ENCODE data around the gene MCF2L. TPM values are rescaled to one million over a fixed set of nuclear protein-coding genes. Genes with fewer than 3 reads are reported as not detected.

Gene MCF2L
- total RNA-seq, 1 donor from 2014 or later, result 40.4 TPM

- Histone ChIP-seq H3F3A (ENCODE audit: low read depth) (peaks cover 4% of the 10 kb centered on the region), H3K4me1 (no peaks in the 10 kb centered on the region), H3K79me2 (ENCODE audit: low read depth) (no peaks in the 10 kb centered on the region), H3K27me3 (no peaks in the 10 kb centered on the region), H3K4me3 (no peak overlapping the region), H4K20me1 (ENCODE audit: low read depth) (peaks cover 4% of the 10 kb centered on the region), H3K9me3 (ENCODE audit: low read depth) (no peaks in the 10 kb centered on the region), H3K9ac (no peak overlapping the region), H3K36me3 (no peaks in the 10 kb centered on the region), H3K27ac (no peak overlapping the region), H2AFZ (replicated peaks) (no peak overlapping the region), H3K4me2 (no peak overlapping the region)
- peaks cover 6% of the 10 kb centered on the region for H3K27me3 Mint-ChIP-seq (ENCODE audit: insufficient read depth, low read depth)
- TF ChIP-seq CTCF (IDR thresholded peaks at IDR 0.05) (no peak), EZH2 (IDR thresholded peaks at IDR 0.05) (no peak), EZH2phosphoT487 (IDR thresholded peaks at IDR 0.05) (no peak)
- H3K27ac Mint-ChIP-seq, result no peak overlapping the region
- peaks cover 3% of the 10 kb centered on the region for H3K4me1 Mint-ChIP-seq
- peaks cover 21% of the 10 kb centered on the region for H3K36me3 Mint-ChIP-seq
- no peak for DNase-seq (ENCODE audit: low spot score)
- no peak overlapping the region for H3K4me3 Mint-ChIP-seq
- H3K9me3 Mint-ChIP-seq, result peaks cover 10% of the 10 kb centered on the region
Measured at GRCh38 chr13:113033054-113033850, 64.2 kb downstream of the MCF2L start.

- peaks cover 3% of the 10 kb centered on the region for H3K4me1 Mint-ChIP-seq
- H3K4me2 ChIP-seq, result no peak overlapping the region
- H3K36me3 ChIP-seq, result no peaks in the 10 kb centered on the region
- H3K27me3 Mint-ChIP-seq (ENCODE audit: insufficient read depth, low read depth), result peaks cover 6% of the 10 kb centered on the region
- DNase-seq (ENCODE audit: low spot score), result peak; percentile 61
- TF ChIP-seq EZH2phosphoT487 (IDR thresholded peaks at IDR 0.05), result no peak
- peak; percentile 73 for TF ChIP-seq CTCF (IDR thresholded peaks at IDR 0.05)
- TF ChIP-seq EZH2 (IDR thresholded peaks at IDR 0.05), result no peak
- H3K27ac Mint-ChIP-seq, result no peak overlapping the region
- H3K9me3 Mint-ChIP-seq, result peaks cover 10% of the 10 kb centered on the region
- H3F3A ChIP-seq (ENCODE audit: low read depth), result peaks cover 4% of the 10 kb centered on the region
- H3K4me3 ChIP-seq, result no peak overlapping the region
- no peaks in the 10 kb centered on the region for H3K27me3 ChIP-seq
- H3K4me3 Mint-ChIP-seq, result no peak overlapping the region
- H3K9ac ChIP-seq, result no peak overlapping the region
- no peaks in the 10 kb centered on the region for H4K20me1 ChIP-seq (ENCODE audit: low read depth)
- no peaks in the 10 kb centered on the region for H3K4me1 ChIP-seq
- H3K36me3 Mint-ChIP-seq, result peaks cover 21% of the 10 kb centered on the region
- H2AFZ ChIP-seq (replicated peaks), result no peak overlapping the region
- no peaks in the 10 kb centered on the region for H3K79me2 ChIP-seq (ENCODE audit: low read depth)
- H3K9me3 ChIP-seq (ENCODE audit: low read depth), result no peaks in the 10 kb centered on the region
- no peak overlapping the region for H3K27ac ChIP-seq
Measured at GRCh38 chr13:113034451-113035212, 65.6 kb downstream of the MCF2L start.

GRCh38 chr13:113035213-113035800 lies 66.3 kb downstream of the MCF2L start:
- Mint-ChIP-seq H3K27me3 (ENCODE audit: insufficient read depth, low read depth) (peaks cover 7% of the 10 kb centered on the region), H3K9me3 (peaks cover 10% of the 10 kb centered on the region), H3K4me3 (no peak overlapping the region), H3K36me3 (peaks cover 21% of the 10 kb centered on the region), H3K4me1 (peaks cover 3% of the 10 kb centered on the region), H3K27ac (no peak overlapping the region)
- Histone ChIP-seq H3K9ac (no peak overlapping the region), H3K4me1 (no peaks in the 10 kb centered on the region), H2AFZ (replicated peaks) (no peak overlapping the region), H3F3A (ENCODE audit: low read depth) (peaks cover 4% of the 10 kb centered on the region), H3K79me2 (ENCODE audit: low read depth) (no peaks in the 10 kb centered on the region), H4K20me1 (ENCODE audit: low read depth) (no peaks in the 10 kb centered on the region), H3K27me3 (no peaks in the 10 kb centered on the region), H3K27ac (no peak overlapping the region), H3K36me3 (no peaks in the 10 kb centered on the region), H3K9me3 (ENCODE audit: low read depth) (no peaks in the 10 kb centered on the region), H3K4me2 (no peak overlapping the region), H3K4me3 (no peak overlapping the region)
- TF ChIP-seq EZH2phosphoT487 (IDR thresholded peaks at IDR 0.05), result no peak
- no peak for TF ChIP-seq CTCF (IDR thresholded peaks at IDR 0.05)
- TF ChIP-seq EZH2 (IDR thresholded peaks at IDR 0.05), result no peak
- no peak for DNase-seq (ENCODE audit: low spot score)
